ENCODE results near the gene ADI1.
"Not testable (repeated sequence)": the region's sequence is repeated elsewhere in the genome, so short reads cannot be mapped to it uniquely, and the experiment has no call there.

Gene ADI1

DNA sequence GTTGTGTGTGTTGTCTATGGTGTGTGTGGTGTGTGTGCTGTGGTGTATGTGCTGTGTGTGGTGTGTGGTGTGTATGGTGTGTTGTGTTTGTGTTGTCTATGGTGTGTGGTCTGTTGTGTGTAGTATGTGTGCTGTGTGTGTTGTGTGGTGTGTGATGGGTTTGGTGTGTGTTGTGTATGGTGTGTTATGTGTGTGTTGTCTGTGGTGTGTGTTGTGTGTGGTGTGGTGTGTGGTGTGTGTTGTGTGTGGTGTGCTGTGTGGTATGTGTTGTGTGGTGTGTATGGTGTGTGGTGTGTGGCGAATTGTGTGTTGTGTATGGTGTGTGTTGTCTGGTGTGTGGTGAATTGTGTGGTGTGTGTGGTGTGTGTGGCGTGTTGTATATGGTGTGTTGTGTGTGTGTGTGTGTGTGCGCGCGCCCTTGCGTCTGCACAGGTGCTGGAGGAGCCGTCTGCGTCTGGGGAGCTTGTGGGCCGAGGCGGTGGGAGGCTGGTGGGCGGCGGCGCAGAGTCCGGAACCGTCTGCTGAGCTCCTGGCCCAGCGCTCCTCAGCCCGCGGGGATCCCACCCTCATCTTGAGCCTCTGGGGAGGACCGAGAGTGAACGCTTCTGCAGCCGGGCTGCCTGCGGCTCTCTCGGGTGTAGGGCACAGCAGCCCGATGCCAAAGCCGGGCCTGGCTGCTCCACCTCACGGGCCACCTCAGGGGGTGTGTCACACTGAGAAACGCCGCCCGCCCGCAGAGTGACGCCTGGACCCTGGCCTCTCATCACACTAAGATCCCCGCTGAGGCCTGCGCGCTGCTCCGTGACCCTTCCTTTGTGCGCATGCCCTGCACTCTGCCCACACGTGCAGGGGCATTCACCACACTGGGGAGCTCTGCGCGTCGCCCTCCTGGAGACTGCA, 8.8 kb upstream of the ADI1 start:
- no peak for DNase-seq

DNA sequence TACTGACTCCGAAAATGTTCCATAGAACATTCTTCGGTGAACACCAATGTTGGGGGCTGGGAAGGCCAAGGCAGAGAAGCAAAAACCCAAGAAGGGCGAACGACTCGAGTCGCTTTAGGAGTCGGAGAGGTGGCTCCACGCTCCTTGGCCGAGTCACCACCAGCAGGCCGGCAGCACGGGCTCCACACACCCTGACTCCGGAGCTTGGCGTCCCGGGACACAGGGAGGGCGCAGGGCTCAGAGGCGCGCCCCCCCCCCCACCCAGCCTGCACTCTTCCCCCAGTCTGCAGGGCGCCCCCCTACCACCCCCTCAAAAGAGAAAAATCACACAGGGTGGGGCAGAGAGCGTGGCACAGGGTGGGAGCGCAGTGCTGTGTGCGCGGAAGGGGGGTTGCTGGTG, 7.5 kb upstream of the ADI1 start:
- DNase-seq = no peak

DNA sequence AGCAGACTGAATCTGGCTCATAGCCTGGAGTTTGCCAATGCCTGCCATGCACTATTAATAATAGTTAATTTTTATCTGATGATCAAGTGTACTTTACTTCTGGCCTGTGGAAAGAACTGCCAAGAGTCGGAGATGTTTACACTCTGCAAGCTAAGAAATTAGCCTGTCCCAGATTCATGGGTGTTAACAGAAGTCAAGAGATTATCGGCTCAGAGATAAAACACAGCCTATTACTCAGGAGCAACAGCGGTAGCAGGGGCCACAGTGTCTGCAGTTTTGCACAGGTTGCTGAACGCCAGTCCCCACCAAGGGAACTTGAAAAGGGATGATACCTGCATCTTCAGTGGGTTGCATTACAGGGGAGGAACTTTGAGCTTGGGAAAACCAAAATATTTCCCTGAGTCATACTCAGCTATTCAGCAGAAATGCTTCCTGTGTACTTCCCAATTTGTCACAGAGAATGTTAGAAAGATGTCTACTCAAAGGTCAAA, 4.3 kb upstream of the ADI1 start:
- DNase-seq = peak; percentile 63

- DNase-seq = no peak
Measured at GRCh38 chr2:3522961-3523421, 3.7 kb upstream of the ADI1 start.

- no peak for DNase-seq
Measured at GRCh38 chr2:3520591-3520990, 1.3 kb upstream of the ADI1 start.

DNA sequence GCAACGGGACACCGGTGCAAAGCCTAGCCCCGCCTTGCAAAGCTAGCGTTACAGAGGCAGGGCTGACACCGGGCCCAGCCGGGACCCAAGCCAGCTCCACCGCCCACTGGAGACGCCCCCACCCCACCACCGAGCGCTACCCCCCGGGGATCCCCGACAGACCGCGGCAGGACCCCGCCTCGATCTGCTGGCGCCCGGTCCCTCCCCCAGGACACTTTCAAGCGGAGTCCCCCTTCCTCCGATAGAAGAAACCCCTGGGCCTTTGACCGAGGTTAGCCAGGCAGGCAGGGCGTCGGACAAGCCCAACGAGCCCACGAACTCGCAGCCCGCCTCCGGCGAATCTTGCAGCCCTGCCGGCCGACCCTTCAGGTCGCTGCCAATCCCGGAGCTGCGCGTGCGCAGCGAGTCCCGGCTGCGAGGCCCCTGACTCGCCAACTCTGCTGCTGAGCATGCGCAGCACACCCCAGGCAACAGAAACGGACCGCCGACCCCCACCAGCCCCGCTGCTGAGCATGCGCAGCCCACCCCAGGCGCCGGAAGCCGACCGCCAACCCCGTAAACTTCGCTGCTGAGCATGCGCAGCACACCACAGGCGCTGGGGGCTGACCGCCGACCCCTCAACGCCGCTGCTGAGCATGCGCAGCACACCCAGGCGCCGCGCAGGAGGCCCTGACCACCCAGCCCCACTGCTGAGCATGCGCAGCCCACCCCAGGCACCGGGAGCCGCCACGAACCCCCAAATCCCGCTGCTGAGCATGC, 656 bp downstream of the ADI1 start:
- DNase-seq = peak; percentile 97

- DNase-seq = no peak
Measured at GRCh38 chr2:3517948-3518495, 1.3 kb downstream of the ADI1 start.

DNA sequence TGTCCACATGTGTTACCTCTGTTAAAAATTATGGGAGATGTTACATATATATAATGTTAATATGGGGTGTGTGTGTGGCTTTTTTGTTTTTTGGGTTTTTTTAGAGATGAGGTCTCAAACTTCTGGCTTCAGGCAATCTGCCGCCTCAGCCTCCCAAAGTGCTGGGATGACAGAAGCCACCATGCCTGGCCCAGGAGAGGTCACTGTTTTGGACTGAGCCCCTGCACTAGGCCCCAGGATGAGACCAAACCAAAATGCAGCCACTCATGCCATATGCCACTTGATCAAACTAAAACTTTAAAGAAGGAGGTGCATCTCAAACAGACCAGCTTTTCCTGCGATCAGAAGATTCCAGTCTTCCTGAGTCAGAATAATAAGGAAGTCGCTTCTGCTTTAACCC, 2.5 kb downstream of the ADI1 start:
- DNase-seq = no peak

DNA sequence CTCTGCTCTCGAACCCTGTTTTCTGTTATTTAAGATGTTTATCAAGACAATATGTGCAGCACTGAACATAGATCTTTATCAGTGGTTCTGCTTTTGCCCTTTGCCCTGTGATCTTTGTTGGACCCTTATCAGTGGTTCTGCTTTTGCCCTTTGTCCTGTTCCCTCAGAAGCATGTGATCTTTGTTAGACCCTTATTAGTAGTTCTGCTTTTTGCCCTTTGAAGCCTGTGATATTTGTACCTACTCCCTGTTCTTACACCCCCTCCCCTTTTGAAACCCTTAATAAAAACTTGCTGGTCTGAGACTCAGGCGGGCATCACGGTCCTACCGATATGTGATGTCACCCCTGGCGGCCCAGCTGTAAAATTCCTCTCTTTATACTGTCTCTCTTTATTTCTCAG, 3.9 kb downstream of the ADI1 start:
- not testable (repeated sequence) for DNase-seq

DNA sequence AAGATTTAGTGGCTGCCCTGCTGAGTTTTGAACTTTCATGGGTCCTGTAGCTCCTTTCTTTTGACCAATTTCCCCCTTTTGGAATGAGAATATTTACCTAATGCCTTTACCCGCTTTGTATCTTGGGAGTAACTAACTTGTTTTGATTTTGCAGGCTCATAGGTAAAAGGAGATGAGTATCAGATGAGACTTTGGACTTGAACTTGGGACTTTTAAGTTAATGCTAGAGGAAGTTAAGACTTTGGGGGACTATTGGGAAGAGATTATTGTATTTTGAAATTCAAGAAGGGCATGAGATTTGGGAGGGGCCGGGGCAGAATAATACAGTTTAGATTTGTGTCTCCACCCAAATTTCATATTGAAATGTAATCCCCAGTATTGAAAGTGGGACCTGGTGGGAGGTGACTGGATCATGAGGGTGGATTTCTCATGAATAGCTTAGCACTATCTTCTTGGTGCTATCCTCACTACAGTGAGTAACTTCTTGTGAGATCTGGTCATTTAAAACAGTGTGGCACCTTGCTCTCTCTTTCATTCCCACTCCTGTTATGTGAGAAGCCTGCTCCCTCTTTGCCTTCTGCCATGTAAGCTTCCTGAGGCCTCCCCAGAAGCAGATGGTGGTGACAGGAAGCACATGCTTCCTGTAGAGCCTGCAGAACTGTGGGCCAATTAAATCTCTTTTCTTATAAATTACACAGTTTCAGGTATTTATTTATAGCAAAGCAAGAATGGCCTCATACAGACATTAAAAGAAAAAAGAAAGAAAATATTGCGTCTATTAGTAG, 6.1 kb downstream of the ADI1 start:
- DNase-seq = no peak

DNA sequence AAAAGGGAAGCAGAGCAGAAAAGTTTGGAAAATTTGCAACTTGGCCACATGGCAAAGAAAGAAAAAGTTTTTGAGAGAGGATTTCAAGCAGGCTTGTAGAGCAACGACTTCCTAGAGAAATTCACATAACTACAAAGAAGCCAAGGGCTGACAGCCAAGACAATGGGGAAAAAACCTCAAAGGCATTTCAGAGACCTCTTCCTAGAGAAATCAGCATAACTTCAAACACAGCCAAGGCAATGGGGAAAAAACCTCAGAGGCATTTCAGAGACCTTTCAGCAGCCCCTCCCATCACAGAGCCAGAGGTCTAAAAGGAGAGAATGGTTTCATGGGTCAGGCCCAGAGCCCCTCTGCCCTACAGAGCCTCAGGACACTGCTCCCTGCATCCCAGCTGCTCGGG, 7.2 kb downstream of the ADI1 start:
- no peak for DNase-seq

DNA sequence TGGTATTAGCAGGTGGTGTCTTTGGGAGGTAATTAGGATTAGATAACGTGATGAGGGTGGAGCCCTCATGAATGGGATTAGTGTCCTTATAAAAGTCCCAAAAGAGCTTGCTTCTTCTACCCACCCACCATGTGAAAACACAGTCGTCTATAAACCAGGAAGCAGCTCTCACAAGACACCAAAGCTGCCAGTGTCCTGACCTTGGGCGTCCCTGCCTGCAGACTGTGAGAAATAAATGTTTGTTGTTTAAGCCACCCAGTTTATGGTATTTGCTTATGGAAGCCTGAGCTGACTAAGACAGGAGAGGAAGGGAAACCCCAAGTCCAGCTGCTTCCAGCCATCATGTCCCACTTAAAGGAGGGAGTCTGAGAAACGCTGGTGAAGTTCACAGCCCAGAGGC, 13.6 kb downstream of the ADI1 start:
- no peak for DNase-seq

DNA sequence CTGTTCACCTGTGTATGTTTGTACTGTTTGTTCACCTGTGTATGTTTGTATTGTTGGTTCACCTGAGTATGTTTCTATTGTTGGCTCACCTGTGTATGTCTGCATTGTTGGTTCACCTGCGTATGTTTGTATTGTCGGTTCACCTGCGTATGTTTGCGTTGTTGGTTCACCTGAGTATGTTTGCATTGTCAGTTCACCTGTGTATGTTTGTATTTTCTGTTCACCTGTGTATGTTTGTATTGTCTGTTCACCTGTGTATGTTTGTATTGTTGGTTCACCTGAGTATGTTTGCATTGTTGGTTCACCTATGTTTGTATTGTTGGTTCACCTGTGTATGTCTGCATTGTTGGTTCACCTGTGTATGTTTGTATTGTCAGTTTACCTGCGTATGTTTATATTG, 14.6 kb downstream of the ADI1 start:
- DNase-seq = no peak

GRCh38 chr2:3503483-3503882, 15.8 kb downstream of the ADI1 start:
- no peak for DNase-seq

DNA sequence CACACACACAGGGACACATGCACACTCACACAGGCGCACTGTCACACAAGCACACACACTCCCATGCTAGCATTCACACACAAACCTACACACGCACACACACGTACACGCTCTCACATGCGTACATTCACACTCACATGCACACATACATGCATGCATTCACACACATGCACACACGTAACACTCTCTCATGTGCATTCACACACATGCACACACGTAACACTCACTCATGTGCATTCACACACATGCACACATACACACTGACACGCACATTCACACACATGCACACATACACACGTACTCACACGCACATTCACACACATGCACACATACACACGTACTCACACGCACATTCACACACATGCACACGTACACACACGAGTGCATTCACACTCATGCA, 16.3 kb downstream of the ADI1 start:
- DNase-seq = no peak

- DNase-seq = no peak
Measured at GRCh38 chr2:3500326-3500899, 18.9 kb downstream of the ADI1 start.

- DNase-seq = no peak
Measured at GRCh38 chr2:3498783-3499394, 20.4 kb downstream of the ADI1 start.

DNA sequence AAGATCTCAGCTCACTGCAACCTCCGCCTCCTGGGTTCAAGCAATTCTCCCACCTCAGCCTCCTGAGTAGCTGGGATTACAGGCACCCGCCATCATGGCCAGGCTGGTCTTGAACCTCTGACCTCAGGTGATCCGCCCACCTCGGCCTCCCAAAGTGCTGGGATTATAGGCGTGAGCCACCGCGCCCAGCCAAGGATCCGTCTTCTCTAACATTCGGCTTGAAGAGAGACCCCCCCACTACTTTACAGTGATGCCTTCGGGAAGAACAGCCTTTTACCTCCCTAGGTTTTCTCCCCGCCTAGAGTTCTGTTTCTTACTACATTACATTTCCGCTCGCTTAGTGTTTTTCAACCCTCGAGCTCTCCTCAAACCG, 22.6 kb downstream of the ADI1 start:
- not testable (repeated sequence) for DNase-seq

GRCh38 chr2:3494984-3495666, 24.2 kb downstream of the ADI1 start:
- DNase-seq = no peak

- DNase-seq = no peak
Measured at GRCh38 chr2:3493615-3494007, 25.7 kb downstream of the ADI1 start.

DNA sequence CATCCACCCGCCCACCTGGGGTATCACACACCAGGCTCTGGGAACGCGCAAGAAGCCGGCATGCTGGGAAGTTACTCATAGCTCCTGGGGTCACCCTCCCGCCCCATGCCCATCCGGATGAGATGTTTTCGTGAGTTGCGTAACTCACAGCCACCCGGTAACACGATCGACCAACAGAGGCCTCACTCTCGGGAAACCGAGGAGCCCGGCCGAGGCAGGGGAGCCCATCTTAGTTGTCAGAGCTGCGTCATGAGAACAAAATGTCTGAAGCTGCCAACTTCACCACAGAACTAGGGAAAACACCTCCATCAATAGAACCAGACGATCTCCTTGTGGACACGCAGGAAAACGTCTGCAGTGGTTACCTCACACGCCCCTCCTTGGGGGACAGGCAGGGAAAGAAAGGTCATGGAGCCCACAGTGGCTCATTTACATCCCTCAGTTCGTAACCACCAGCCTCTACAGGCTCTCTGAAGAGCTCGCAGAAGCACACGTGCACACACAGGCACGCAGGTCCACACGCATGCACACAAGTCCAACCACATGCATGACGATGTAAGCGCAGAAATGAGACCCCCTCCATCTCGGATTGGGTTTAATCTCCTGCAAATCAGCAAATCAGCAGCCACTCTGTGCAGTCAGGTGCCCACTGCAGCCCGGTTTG, 26.2 kb downstream of the ADI1 start:
- DNase-seq = no peak

Measured in inflammatory macrophage treated with lipopolysaccharide for 4 hours (primary cell).